GM12873 (cell line): ENCODE results near the gene ADGRA3.

Source experiments
- TF ChIP-seq, protein P1 (sequence below): IDR thresholded peaks from 2 replicates; pipeline ENCODE4 v1.5.1; 2012; ENCODE audit warnings: low read depth, mild to moderate bottlenecking, moderate library complexity, low read length, control low read depth; ENCODE audit not compliant: insufficient read depth; ENCODE audit errors: missing control alignments

ADGRA3 gene

DNA sequence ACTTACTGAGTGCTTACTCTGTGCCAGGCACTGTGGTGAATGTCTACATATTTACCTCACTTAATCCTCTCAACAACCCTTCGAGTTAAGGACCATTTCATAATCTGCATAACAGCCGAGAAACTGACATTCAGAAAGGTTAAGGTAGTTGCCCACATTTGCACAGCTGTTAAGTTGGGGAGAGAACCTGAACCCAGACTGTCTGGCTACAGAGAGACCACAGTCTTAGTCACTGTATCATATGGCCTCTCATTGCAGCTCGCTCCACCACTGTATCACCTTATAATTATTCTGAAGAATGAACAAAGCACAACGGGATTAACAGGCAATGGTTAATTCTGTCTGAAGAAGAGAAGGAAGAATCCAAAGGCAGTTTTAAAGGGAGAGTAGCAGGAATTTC is 98.5 kb downstream of the ADGRA3 start:
- TF ChIP-seq, protein P1, sequence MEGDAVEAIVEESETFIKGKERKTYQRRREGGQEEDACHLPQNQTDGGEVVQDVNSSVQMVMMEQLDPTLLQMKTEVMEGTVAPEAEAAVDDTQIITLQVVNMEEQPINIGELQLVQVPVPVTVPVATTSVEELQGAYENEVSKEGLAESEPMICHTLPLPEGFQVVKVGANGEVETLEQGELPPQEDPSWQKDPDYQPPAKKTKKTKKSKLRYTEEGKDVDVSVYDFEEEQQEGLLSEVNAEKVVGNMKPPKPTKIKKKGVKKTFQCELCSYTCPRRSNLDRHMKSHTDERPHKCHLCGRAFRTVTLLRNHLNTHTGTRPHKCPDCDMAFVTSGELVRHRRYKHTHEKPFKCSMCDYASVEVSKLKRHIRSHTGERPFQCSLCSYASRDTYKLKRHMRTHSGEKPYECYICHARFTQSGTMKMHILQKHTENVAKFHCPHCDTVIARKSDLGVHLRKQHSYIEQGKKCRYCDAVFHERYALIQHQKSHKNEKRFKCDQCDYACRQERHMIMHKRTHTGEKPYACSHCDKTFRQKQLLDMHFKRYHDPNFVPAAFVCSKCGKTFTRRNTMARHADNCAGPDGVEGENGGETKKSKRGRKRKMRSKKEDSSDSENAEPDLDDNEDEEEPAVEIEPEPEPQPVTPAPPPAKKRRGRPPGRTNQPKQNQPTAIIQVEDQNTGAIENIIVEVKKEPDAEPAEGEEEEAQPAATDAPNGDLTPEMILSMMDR = no peak

DNA sequence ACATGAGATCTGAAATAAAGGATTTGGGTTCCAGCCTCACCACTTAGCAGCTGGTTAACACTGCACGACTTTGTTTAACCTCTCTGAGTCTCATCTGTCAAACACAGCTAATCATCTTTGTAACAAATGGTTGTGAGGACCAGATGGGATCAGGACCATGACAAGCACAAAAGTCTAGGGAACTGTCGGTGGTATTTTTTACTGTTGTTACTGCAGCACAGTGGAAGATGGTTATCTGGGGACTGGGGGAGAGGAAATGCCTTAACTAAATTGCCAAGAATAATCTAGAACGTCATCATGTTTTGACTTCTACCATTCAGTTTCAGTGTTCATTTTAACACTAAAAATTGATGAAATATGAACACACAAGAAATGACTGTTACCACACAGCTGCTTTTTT is 99.5 kb downstream of the ADGRA3 start:
- TF ChIP-seq, protein P1 = no peak

- TF ChIP-seq, protein P1 = no peak
Observed at GRCh38 chr4:22414833-22415232, 101.0 kb downstream of the ADGRA3 start.

GRCh38 chr4:22413471-22413870 is 102.4 kb downstream of the ADGRA3 start:
- TF ChIP-seq, protein P1 = no peak

DNA sequence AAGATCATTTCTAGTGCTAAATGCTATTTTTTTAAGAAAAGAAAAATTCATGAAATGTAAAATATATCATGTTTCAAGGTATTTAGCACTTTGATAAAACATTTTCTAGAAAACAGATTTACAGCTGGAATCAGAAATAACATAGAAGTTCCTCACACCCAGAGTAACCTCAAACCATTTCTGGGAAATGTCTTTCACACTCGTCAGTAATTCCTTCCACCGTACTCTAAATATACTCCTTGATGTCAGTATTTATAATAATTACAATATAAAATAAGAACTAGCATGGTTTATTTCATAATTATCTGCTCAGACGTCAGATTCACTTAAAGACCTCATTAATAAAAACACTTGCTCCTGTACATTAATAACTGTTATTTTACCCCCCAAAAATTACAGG is 103.9 kb downstream of the ADGRA3 start:
- TF ChIP-seq, protein P1 = no peak

DNA sequence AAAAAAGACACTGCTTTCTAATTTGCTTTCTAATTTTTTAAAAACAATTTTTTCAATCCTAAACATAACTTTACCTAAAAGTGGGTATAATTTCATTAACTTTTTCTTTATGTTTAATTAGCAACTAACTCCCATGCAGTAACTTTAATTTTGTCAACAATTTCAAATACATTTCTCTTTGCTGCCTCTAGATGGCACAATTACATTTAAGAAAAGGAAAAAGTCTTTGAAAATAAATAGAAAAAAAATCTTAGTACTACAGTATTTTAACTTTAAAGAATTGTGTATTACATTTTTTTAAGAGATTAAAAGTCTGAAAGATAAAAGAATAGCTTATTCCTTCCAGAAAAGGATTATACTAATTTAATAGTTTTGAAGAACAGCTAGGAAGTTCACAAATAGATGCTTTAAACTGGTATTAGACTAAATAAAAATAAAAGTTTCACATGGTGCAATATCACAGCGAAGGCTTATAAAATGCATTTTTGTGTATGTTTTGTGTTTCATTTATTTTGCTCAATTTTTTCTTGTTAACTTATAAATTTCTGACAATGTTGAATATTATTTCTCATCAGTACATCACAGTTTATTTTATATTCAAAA is 105.1 kb downstream of the ADGRA3 start:
- TF ChIP-seq, protein P1 = peak; percentile 24

DNA sequence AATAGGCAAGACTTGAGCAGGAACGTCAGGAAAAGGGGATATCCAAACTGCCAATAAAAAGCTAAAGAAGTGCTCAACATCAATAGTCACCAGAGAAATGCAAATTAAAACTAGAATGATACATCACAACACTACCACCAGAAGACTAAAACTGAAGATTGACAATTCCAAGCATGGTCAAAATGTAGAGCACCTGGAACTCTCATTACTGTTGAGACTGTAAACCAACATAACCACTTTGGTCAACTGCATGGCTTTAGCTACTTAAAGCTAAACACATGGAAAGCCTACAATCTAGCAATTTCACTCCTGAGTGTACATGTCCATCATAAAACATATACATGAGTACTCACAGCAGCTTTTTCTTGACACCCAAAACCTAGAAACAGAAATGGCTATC is 107.4 kb downstream of the ADGRA3 start:
- TF ChIP-seq, protein P1 = no peak

GRCh38 chr4:22407361-22407760 is 108.5 kb downstream of the ADGRA3 start:
- TF ChIP-seq, protein P1 = no peak
